K562 (cell line): ENCODE measurements around the gene TIMP1.

ENCODE experiments used
- POLR2AphosphoS5 ChIP-seq: IDR thresholded peaks from 2 replicates; pipeline ENCODE4 v1.6.1; 2011; ENCODE audit warnings: mild to moderate bottlenecking, low read depth, low read length, moderate library complexity; ENCODE audit not compliant: control insufficient read depth, insufficient read depth
- RAD21 ChIP-seq, 2 experiments: fragments of 250-450 bp in 1 of 2; fragments of 450-650 bp in 1 of 2; sonication (Bioruptor Pico) in 1 of 2; formaldehyde crosslinking in 1 of 2; IDR thresholded peaks in 1 of 2; conservative IDR thresholded peaks in 1 of 2; 2 replicates each; pipeline versions ENCODE4 v1.4.0 to v1.8.0; 2020 to 2022; ENCODE audit warnings: mild to moderate bottlenecking in 2 of 2, moderate library complexity in 1 of 2
- TF ChIP-seq, protein P1 (sequence below): sonication (generic); formaldehyde crosslinking; IDR thresholded peaks from 2 replicates; pipeline ENCODE4 v1.9.0; 2022; ENCODE audit warnings: mild to moderate bottlenecking, missing genetic modification reagents

DNA sequence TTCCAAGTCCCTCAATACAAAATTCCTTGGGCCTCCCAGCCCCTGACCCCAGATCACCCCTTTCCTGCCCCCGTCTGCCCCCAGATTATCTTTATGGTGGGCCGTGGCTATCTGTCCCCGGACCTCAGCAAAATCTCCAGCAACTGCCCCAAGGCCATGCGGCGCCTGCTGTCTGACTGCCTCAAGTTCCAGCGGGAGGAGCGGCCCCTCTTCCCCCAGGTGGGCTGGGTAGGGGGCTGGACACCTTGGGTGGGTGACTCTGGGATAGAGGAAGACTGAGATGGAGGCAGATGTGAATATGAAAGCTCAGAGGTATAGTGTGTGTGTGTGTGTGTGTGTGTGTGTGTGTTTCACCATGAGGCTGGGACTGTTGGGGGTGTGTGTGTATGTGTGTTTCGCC lies 11.4 kb upstream of the TIMP1 start:
- TF ChIP-seq RAD21 (CRISPR knock-in tag; conservative IDR thresholded peaks at IDR 0.05 in 1 of 2, IDR thresholded peaks at IDR 0.05 in 1 of 2): no peak
- TF ChIP-seq POLR2AphosphoS5: no peak
- TF ChIP-seq, protein P1, sequence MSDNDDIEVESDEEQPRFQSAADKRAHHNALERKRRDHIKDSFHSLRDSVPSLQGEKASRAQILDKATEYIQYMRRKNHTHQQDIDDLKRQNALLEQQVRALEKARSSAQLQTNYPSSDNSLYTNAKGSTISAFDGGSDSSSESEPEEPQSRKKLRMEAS: no peak
